Smooth muscle cell (in vitro differentiated cells): ENCODE measurements around the gene TEX30. TPM values are rescaled to one million over a fixed set of nuclear protein-coding genes. Genes with fewer than 3 reads are reported as not detected.

ENCODE experiments used
- polyA plus RNA-seq: library from polyadenylated mRNA; unstranded; fragments of >200 nt; fragmentation: Nextera tagmentation; extraction: Ambion mirVana; gene quantifications from 2 replicates; pipeline ENCODE4 v1.2.1, GENCODE V29; 2016
- total RNA-seq: library from RNA; depleted of rRNA; stranded (reverse); fragments of >200 nt; gene quantifications from 2 replicates; pipeline ENCODE4 v1.2.3, GENCODE V29; 2014

The TEX30 gene
- total and polyA plus RNA-seq, 2 experiments from 2014 or later, result 14.0 to 17.4 TPM

Other genes with a start within 250 kb of the TEX30 start
- gene TPP2, start 176.8 kb downstream of the TEX30 start, total RNA-seq, result 38.7 and 51.6 TPM in 2 replicates
- gene TPP2, start 176.8 kb downstream of the TEX30 start, polyA plus RNA-seq, result 13.0 and 14.2 TPM in 2 replicates
- not detected in 2 replicates for gene METTL21C, start 78.7 kb downstream of the TEX30 start, total RNA-seq
- not detected in 2 replicates for gene METTL21C, start 78.7 kb downstream of the TEX30 start, polyA plus RNA-seq
- 34.5 and 49.3 TPM in 2 replicates for gene POGLUT2, start 25.2 kb upstream of the TEX30 start, total RNA-seq
- 27.9 and 41.7 TPM in 2 replicates for gene POGLUT2, start 25.2 kb upstream of the TEX30 start, polyA plus RNA-seq
- gene BIVM, start 25.3 kb upstream of the TEX30 start, total RNA-seq, result 7.7 and 19.6 TPM in 2 replicates
- 7.8 and 9.1 TPM in 2 replicates for gene BIVM, start 25.3 kb upstream of the TEX30 start, polyA plus RNA-seq
- 65.2 and 67.6 TPM in 2 replicates for gene ERCC5, start 72.2 kb upstream of the TEX30 start, total RNA-seq
- 29.9 and 30.1 TPM in 2 replicates for gene ERCC5, start 72.2 kb upstream of the TEX30 start, polyA plus RNA-seq